Ishikawa (cell line): Measurements from ENCODE around the gene ADAM22.

Experiments
- CEBPB ChIP-seq: IDR thresholded peaks from 2 replicates; pipeline ENCODE4 v1.6.1; 2012
- CREB1 ChIP-seq: IDR thresholded peaks from 2 replicates; pipeline ENCODE4 v1.6.1; 2012; ENCODE audit warnings: low read depth
- EGR1 ChIP-seq: IDR thresholded peaks from 2 replicates; pipeline ENCODE4 v1.6.1; 2012
- EP300 ChIP-seq: IDR thresholded peaks from 2 replicates; pipeline ENCODE4 v1.6.1; 2012; ENCODE audit warnings: borderline replicate concordance
- FOXM1 ChIP-seq: IDR thresholded peaks from 2 replicates; pipeline ENCODE4 v1.6.1; 2012; ENCODE audit warnings: low read depth, borderline replicate concordance
- NFIC ChIP-seq: IDR thresholded peaks from 2 replicates; pipeline ENCODE4 v1.6.1; 2012
- RAD21 ChIP-seq: IDR thresholded peaks from 2 replicates; pipeline ENCODE4 v1.6.1; 2012; ENCODE audit warnings: low read depth
- TAF1 ChIP-seq: IDR thresholded peaks from 2 replicates; pipeline ENCODE4 v1.6.1; 2012; ENCODE audit warnings: low read depth, mild to moderate bottlenecking
- TCF12 ChIP-seq: IDR thresholded peaks from 2 replicates; pipeline ENCODE4 v1.6.1; 2012; ENCODE audit warnings: low read depth
- TEAD4 ChIP-seq: IDR thresholded peaks from 2 replicates; pipeline ENCODE4 v1.6.1; 2012
- YY1 ChIP-seq: IDR thresholded peaks from 2 replicates; pipeline ENCODE4 v1.6.1; 2012; ENCODE audit warnings: low read depth
- ZBTB7A ChIP-seq: IDR thresholded peaks from 2 replicates; pipeline ENCODE4 v1.6.1; 2012; ENCODE audit warnings: low read depth
- TF ChIP-seq, protein P1 (sequence below): IDR thresholded peaks from 2 replicates; pipeline ENCODE4 v1.6.1; 2012
- TF ChIP-seq, protein P2 (sequence below): IDR thresholded peaks from 2 replicates; pipeline ENCODE4 v1.6.1; 2012
- TF ChIP-seq, protein P3 (sequence below): IDR thresholded peaks from 2 replicates; pipeline ENCODE4 v1.6.1; 2012; ENCODE audit warnings: low read depth, mild to moderate bottlenecking

ADAM22 gene

DNA sequence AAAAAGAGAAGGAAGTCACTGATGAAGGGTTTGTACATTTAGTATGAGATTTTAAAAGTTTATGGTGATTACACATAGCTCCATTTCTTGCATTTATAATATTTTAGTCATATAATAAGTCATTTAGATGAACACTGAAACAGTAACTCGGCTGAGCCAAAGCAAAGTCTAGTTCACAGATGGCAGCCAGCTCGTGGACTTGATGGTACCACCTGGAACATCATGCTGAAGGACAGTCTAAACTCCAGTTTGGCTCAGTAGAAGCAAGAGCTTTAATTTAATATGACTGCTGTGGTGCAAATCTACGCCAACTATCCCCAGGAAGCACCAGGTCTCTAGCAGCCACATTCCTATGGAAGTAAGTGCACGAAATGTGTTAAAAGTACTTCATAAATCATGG lies 269.4 kb downstream of the ADAM22 start:
- TF ChIP-seq ZBTB7A (no peak), EGR1 (no peak), NFIC (no peak), CEBPB (no peak)

DNA sequence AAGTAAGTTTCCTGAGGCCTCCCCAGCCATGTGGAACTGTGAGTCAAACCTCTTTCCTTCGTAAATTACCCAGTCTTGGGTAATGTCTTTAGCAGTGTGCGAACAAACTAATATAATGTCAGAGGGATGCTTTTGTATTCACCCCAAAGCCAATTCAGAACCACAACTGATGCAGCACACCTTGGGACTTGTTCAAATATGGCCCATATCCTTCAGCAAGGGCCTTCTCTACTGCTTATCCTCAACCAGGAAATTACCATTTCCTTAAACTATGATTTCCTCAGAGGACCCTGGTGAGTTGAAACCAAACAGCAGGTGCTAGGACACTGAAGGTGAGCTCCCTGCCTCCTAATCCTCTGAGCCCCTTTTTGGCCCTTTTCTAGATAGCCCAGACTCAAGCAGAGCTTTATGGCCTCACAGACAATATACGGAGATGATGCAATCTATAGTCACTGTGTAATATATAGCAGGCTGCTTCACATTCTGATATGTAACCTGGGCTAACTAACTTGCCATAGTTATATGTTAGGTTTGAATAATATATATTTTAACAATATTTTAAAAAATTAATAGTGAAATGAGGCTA lies 270.6 kb downstream of the ADAM22 start:
- TF ChIP-seq TCF12 (no peak), FOXM1 (no peak), ZBTB7A (no peak), TAF1 (no peak), CEBPB (no peak), RAD21 (no peak), CREB1 (no peak), YY1 (no peak), NFIC (no peak)
- TF ChIP-seq, protein P1, sequence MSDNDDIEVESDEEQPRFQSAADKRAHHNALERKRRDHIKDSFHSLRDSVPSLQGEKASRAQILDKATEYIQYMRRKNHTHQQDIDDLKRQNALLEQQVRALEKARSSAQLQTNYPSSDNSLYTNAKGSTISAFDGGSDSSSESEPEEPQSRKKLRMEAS, result no peak
- TF ChIP-seq, protein P2, sequence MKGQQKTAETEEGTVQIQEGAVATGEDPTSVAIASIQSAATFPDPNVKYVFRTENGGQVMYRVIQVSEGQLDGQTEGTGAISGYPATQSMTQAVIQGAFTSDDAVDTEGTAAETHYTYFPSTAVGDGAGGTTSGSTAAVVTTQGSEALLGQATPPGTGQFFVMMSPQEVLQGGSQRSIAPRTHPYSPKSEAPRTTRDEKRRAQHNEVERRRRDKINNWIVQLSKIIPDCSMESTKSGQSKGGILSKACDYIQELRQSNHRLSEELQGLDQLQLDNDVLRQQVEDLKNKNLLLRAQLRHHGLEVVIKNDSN, result no peak

DNA sequence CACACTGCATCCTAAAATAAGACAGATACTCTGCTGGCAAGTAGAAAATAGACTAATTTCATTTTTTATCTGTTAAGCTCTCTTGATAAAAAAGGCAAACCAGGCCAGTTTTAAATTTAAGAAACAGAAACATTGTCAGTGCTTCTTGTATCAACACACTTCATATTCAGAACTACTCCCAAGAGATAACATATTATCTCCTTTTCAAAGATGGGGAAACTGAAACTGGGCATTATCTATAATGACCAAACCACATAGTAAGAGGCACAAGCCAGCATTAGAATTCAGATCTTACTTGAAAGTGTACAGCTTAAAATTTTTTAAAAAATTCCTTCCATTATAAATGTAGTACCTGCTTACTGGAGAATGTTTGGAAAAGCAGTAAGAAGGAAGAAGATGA lies 271.1 kb downstream of the ADAM22 start:
- TF ChIP-seq CREB1 (no peak), NFIC (no peak), YY1 (no peak), TCF12 (no peak), RAD21 (no peak), EGR1 (no peak), EP300 (no peak), TAF1 (no peak), FOXM1 (no peak), TEAD4 (no peak), ZBTB7A (no peak)
- TF ChIP-seq, protein P2, result no peak
- TF ChIP-seq, protein P3, sequence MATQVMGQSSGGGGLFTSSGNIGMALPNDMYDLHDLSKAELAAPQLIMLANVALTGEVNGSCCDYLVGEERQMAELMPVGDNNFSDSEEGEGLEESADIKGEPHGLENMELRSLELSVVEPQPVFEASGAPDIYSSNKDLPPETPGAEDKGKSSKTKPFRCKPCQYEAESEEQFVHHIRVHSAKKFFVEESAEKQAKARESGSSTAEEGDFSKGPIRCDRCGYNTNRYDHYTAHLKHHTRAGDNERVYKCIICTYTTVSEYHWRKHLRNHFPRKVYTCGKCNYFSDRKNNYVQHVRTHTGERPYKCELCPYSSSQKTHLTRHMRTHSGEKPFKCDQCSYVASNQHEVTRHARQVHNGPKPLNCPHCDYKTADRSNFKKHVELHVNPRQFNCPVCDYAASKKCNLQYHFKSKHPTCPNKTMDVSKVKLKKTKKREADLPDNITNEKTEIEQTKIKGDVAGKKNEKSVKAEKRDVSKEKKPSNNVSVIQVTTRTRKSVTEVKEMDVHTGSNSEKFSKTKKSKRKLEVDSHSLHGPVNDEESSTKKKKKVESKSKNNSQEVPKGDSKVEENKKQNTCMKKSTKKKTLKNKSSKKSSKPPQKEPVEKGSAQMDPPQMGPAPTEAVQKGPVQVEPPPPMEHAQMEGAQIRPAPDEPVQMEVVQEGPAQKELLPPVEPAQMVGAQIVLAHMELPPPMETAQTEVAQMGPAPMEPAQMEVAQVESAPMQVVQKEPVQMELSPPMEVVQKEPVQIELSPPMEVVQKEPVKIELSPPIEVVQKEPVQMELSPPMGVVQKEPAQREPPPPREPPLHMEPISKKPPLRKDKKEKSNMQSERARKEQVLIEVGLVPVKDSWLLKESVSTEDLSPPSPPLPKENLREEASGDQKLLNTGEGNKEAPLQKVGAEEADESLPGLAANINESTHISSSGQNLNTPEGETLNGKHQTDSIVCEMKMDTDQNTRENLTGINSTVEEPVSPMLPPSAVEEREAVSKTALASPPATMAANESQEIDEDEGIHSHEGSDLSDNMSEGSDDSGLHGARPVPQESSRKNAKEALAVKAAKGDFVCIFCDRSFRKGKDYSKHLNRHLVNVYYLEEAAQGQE, result no peak
- TF ChIP-seq, protein P1, result no peak

DNA sequence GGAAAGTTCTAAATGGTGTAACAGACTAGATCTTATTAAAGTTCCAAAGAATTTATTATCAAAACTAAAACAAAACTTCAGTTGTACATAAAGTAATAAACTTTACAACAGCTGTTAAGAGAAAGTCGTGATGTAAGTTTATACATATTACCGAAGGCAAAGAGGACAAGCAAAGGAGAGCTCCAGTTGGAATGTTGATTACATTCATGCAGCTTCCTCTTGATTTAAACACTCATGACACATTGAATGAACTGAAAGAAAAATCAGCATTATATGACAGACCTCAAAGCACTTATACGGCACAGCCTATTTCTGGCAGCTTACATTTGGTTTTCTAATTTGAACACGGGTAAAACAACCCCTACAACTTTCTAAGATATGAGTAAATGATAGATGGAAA lies 272.2 kb downstream of the ADAM22 start:
- TF ChIP-seq CREB1 (no peak), TAF1 (no peak), TCF12 (no peak), EGR1 (no peak), FOXM1 (no peak)
- TF ChIP-seq, protein P2, result no peak

DNA sequence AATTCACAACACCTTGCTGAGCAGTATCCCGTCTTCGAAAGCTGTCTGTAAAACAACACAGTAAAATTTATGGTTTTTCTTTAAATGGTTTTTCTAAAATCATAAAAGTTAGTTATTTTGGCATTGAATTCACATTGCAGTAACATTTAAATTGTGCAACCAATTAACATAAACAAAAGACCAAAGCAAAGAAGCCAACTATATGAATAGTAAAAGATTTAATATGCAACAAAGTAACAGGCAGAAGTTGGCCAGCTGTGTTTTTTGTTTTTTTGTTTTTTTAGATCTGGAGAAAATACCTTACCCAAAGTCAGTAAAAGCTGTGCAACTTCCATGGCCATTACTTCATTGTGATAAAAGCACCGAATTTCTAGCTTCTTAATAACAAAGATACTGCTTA lies 274.5 kb downstream of the ADAM22 start:
- TF ChIP-seq, protein P2, result no peak
- TF ChIP-seq TCF12 (no peak), TAF1 (no peak), YY1 (no peak), CEBPB (no peak), ZBTB7A (no peak), EGR1 (no peak), TEAD4 (no peak), FOXM1 (no peak), RAD21 (no peak), EP300 (no peak), NFIC (no peak), CREB1 (no peak)
- TF ChIP-seq, protein P3, result no peak
- TF ChIP-seq, protein P1, result no peak

DNA sequence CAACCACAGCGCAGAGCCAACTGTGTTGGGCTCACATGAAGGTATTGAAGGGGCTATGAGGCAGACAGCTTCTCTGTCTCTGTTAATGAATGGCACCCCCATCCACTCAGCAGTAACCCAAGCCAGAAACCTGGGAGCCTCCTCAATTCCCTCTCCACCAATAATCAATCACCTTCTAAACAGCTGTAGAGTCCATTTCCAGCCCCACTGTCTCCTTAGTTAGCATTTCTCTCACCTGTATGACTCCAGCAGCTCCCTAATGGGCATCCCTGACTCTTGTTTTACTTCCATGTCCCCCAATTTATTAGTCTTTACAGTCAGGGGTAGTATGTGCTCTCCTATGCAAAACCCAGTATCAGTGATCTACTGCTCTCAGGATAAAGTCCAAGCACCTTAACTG lies 278.9 kb downstream of the ADAM22 start:
- TF ChIP-seq EGR1 (no peak), RAD21 (no peak), YY1 (no peak), CREB1 (no peak), CEBPB (no peak), FOXM1 (no peak), TAF1 (no peak), ZBTB7A (no peak), NFIC (no peak), EP300 (no peak), TCF12 (no peak), TEAD4 (no peak)
- TF ChIP-seq, protein P2, result no peak
- TF ChIP-seq, protein P1, result no peak
- TF ChIP-seq, protein P3, result no peak
